Measurements from ENCODE around the gene SSTR5.

SSTR5 gene

GRCh38 chr16:1127101-1127500, 54.6 kb downstream of the SSTR5 start:
- DNase-seq: no peak

DNA sequence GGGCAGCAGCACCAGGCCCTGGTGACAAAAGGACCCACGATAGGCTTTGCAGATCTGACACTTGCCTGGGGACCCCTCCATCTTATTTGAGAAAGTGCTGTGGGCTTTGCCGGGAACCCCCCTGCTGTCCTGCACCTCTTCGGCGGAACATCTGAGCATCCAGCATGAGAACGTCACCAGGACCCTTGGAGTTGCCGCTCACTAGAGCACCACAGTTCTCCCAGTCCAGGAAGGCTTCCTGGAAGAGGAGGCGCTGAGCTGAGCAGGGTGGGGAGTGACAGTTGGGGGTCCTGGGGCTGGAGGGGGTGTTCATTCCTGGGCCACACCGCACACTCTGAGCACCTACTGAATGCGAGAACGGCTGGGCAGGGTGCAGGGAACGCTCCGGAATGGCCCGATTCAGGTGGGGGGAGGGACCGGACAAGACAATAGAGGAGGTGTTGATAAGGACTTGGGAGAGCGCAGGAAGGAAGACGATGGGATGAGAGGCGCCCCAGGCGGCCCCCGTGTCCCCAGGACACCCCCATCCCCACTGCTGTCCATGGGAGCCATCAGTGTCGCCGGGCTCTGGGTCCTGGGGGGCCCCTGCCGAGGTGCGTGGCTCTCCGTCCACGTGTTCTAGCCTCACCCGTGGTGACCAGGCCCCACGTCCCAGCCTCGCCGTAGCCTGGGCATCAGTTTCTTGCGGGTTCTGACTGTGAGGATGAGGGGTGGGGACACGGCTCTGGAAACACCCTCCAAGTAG, 55.6 kb downstream of the SSTR5 start:
- DNase-seq: no peak

DNA sequence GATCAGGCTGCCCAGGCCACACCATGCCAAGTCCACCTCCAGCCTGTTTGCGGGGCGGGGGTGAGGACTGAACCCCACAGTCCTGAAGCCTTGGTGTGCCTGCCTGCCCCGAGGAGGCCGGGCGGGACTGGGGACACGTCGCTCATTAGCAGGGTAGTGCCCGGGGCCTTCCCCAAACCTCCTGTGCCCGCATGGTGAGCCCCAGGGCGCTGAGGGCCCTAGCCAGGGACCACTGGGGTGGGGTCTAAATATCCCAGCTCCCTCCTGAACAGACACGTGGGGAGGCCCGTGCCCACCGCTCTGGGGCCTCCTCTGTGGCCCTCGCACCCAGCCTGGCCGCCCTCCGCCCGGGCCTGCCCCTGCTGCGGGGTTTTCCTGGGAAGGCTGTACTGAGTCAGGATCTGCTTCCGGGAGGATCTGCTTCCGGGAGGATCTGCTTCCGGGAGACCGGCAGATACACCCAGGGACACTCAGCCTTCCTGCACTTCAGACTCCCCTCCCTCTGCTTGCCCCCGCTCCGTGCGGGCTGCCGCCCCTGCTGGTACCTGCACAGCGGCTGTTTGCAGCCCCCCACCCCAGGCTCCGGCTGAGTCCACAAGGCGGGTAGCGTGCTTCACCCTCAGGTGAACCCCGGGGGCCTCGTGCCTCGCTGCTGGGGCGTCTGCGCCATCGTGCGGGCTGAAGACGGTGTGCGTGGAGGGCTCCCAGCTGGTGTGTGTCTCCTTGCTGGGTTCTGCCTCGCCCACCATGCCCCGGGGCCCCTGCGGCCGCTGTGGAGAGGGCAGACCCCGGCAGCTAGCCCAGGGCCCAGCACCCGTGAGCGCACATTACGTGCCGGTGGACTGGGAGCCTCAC, 56.8 kb downstream of the SSTR5 start:
- no peak for DNase-seq

DNA sequence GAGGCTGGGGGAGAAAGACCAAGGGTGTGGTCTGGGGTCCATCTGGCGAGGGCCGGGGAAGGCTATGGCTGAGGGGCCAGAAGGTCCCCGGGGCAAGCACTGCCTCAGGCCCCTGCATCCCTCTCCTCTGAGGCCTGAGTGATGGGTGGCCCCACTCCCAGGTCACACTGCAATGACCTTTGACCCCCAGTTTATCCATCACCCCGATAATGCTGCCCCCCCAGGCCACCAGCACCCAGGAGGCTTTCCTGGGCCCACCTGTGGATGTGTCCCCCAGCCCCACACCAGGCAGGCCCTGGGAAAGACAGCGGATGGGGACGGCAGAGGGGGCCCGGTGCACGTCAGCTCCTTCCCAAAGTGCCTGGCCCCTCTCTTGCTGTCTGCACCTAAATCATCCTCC, 57.8 kb downstream of the SSTR5 start:
- DNase-seq: no peak
